NCI-H1930 (cell line): ENCODE results near the gene CYP27B1.
A peak's percentile ranks its signal among the peaks of the same experiment; 100 is the strongest.

Source experiments
- DNase-seq, 2 experiments: peaks; one replicate each; lab custom pipeline; 2025; lab: John Stamatoyannopoulos, UW

Gene CYP27B1

GRCh38 chr12:57765698-57766463, 997 bp downstream of the CYP27B1 start:
- no peak for DNase-seq

GRCh38 chr12:57765003-57765697, 1.7 kb downstream of the CYP27B1 start:
- no peak for DNase-seq

GRCh38 chr12:57764662-57765002, 2.2 kb downstream of the CYP27B1 start:
- no peak for DNase-seq

GRCh38 chr12:57763881-57764661, 2.8 kb downstream of the CYP27B1 start:
- DNase-seq: no peak

- no peak for DNase-seq
Measured at GRCh38 chr12:57762463-57762862, 4.4 kb downstream of the CYP27B1 start.

GRCh38 chr12:57761391-57761998, 5.4 kb downstream of the CYP27B1 start:
- DNase-seq: no peak

GRCh38 chr12:57760347-57760982, 6.4 kb downstream of the CYP27B1 start:
- no peak for DNase-seq

GRCh38 chr12:57759360-57759980, 7.4 kb downstream of the CYP27B1 start:
- DNase-seq: peak; percentile 20

- DNase-seq: no peak
Measured at GRCh38 chr12:57758552-57759359, 8.1 kb downstream of the CYP27B1 start.

- no peak for DNase-seq
Measured at GRCh38 chr12:57757771-57758170, 9.1 kb downstream of the CYP27B1 start.

- no peak for DNase-seq
Measured at GRCh38 chr12:57756406-57757341, 10.2 kb downstream of the CYP27B1 start.

- no peak for DNase-seq
Measured at GRCh38 chr12:57755454-57756372, 11.2 kb downstream of the CYP27B1 start.

- no peak for DNase-seq
Measured at GRCh38 chr12:57755194-57755453, 11.8 kb downstream of the CYP27B1 start.

GRCh38 chr12:57754411-57755193, 12.3 kb downstream of the CYP27B1 start, which contains the start of gene MARCHF9:
MARCHF9 (plus strand) TSS chr12:57755103; CDS start chr12:57755529, 426 bp downstream.
- peak; percentile 65 to 76 for DNase-seq

GRCh38 chr12:57753756-57754337, 13.0 kb downstream of the CYP27B1 start:
- DNase-seq: no peak

- DNase-seq: no peak
Measured at GRCh38 chr12:57752668-57753000, 14.2 kb downstream of the CYP27B1 start.
